Measurements from ENCODE around the gene BAIAP2.

Gene BAIAP2

DNA sequence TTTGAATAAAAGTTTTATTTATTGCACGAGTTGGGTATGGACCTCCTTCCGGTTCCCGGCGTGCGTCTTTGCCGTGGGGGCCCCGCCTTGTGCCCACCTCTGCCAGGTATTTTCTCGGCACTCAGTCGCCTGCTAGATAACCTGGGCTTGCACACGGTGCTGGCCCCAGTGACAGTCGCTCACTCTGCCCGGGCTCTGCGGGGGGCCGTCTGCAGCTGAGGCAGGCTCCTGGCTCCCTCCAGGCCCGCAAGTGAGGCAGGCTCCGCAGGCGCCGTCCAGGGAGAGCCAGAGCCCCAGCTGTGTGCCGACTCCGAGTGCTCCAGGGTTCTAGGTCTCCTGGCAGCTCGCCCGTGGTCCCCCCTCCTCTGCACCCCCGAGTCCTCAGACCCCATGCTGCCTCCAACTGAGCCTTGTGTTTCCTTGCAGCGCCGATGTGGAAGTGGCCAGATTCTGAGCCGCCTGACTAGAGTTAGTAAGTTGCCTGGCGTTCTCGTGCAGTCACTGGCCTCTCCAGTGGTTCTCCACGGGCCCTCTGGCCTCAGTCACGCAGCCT lies 75.6 kb downstream of the BAIAP2 start:
- TF ChIP-seq TCF12 (IDR thresholded peaks at IDR 0.05; ENCODE audit: low read depth) (no peak), EP300 (IDR thresholded peaks at IDR 0.05; ENCODE audit: borderline replicate concordance) (no peak)
- TF ChIP-seq, protein P1, sequence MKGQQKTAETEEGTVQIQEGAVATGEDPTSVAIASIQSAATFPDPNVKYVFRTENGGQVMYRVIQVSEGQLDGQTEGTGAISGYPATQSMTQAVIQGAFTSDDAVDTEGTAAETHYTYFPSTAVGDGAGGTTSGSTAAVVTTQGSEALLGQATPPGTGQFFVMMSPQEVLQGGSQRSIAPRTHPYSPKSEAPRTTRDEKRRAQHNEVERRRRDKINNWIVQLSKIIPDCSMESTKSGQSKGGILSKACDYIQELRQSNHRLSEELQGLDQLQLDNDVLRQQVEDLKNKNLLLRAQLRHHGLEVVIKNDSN (IDR thresholded peaks at IDR 0.05) = no peak

DNA sequence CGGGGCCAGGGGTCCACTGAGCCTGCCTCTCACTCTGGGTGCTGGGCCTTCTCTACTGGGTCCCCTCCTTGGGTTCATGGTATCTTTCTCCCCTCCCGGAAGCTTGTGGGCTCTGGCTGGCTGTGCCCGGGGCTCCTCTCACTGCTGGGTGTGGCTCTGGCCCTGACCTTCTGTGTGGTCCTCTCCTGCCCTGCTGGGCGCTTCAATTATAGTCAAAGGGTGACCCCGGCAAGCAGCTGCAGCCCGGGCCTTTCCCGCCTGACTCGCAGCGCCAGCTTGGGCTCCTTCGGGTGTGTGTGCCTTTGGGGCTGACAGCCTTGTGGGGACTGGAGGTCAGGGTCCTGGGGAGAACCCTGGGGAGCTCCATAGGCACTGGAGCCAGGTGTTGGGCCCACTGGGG lies 76.1 kb downstream of the BAIAP2 start:
- no peak for TF ChIP-seq TAF1 (IDR thresholded peaks at IDR 0.05; ENCODE audit: low read depth)
- no peak for TF ChIP-seq EP300 (IDR thresholded peaks at IDR 0.05; ENCODE audit: borderline replicate concordance)
- no peak for TF ChIP-seq ZBTB7A (IDR thresholded peaks at IDR 0.05; ENCODE audit: low read depth)

GRCh38 chr17:81112450-81112849 lies 77.5 kb downstream of the BAIAP2 start:
- TF ChIP-seq NFIC (IDR thresholded peaks at IDR 0.05) (no peak), YY1 (IDR thresholded peaks at IDR 0.05; ENCODE audit: low read depth) (no peak), FOXM1 (IDR thresholded peaks at IDR 0.05; ENCODE audit: borderline replicate concordance, low read depth) (no peak), ZBTB7A (IDR thresholded peaks at IDR 0.05; ENCODE audit: low read depth) (no peak), TCF12 (IDR thresholded peaks at IDR 0.05; ENCODE audit: low read depth) (no peak), REST (IDR thresholded peaks at IDR 0.05; ENCODE audit: low read depth) (no peak), CREB1 (IDR thresholded peaks at IDR 0.05; ENCODE audit: low read depth) (no peak), TAF1 (IDR thresholded peaks at IDR 0.05; ENCODE audit: low read depth) (no peak), MAX (IDR thresholded peaks at IDR 0.05) (no peak), RAD21 (IDR thresholded peaks at IDR 0.05; ENCODE audit: low read depth) (no peak), EGR1 (IDR thresholded peaks at IDR 0.05) (no peak), CEBPB (IDR thresholded peaks at IDR 0.05) (no peak), EP300 (IDR thresholded peaks at IDR 0.05; ENCODE audit: borderline replicate concordance) (no peak), TEAD4 (IDR thresholded peaks at IDR 0.05) (no peak)
- TF ChIP-seq, protein P1 (IDR thresholded peaks at IDR 0.05) = no peak

GRCh38 chr17:81113158-81113724 lies 78.3 kb downstream of the BAIAP2 start:
- TF ChIP-seq RAD21 (IDR thresholded peaks at IDR 0.05; ENCODE audit: low read depth) (no peak), TAF1 (IDR thresholded peaks at IDR 0.05; ENCODE audit: low read depth) (no peak), EP300 (IDR thresholded peaks at IDR 0.05; ENCODE audit: borderline replicate concordance) (no peak), NFIC (IDR thresholded peaks at IDR 0.05) (no peak), TEAD4 (IDR thresholded peaks at IDR 0.05) (no peak), REST (IDR thresholded peaks at IDR 0.05; ENCODE audit: low read depth) (no peak), EGR1 (IDR thresholded peaks at IDR 0.05) (no peak), FOXM1 (IDR thresholded peaks at IDR 0.05; ENCODE audit: borderline replicate concordance, low read depth) (no peak), ZBTB7A (IDR thresholded peaks at IDR 0.05; ENCODE audit: low read depth) (no peak), YY1 (IDR thresholded peaks at IDR 0.05; ENCODE audit: low read depth) (no peak), TCF12 (IDR thresholded peaks at IDR 0.05; ENCODE audit: low read depth) (no peak), CEBPB (IDR thresholded peaks at IDR 0.05) (no peak), CREB1 (IDR thresholded peaks at IDR 0.05; ENCODE audit: low read depth) (no peak), MAX (IDR thresholded peaks at IDR 0.05) (no peak)
- TF ChIP-seq, protein P1 (IDR thresholded peaks at IDR 0.05) = no peak

DNA sequence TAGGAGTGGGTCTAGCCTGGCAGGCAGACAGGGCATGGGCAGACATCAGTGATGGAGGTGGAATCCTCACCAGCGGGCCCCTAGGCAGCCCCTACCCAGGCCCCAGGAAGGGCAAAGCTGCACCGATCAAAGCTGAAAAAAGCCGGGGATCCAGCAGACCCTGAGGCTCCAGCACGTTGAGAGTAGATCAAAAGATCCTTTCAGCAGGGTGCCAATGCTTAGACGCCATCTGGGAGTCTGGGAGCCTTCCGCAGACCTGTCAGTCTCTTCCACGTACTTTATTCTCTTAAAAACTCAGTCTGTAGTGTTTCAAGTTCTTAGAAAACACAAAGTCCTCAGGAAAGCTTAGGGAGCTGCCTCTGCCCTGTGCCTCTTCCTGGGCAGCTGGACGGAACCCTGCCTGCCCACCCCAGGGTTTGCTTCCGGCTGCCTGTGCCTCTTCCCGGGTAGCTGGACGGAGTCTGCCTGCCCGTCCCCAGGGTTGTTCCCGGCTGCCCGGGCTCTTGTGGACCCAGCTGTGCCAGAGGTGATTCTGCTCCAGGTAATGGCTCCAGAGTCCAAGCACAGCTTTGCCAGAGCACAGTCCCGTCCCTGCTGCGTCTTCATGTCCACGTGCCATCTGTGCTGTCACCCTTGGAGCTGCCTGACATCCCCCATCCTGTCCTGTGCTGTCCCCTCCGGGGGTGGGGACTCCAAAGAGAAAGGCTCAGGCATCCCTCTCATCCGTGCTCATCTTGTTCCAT lies 79.6 kb downstream of the BAIAP2 start:
- TF ChIP-seq, protein P1 (IDR thresholded peaks at IDR 0.05) = no peak
- TF ChIP-seq TEAD4 (IDR thresholded peaks at IDR 0.05) = no peak
- no peak for TF ChIP-seq CREB1 (IDR thresholded peaks at IDR 0.05; ENCODE audit: low read depth)
- no peak for TF ChIP-seq REST (IDR thresholded peaks at IDR 0.05; ENCODE audit: low read depth)
- no peak for TF ChIP-seq YY1 (IDR thresholded peaks at IDR 0.05; ENCODE audit: low read depth)
- no peak for TF ChIP-seq FOXM1 (IDR thresholded peaks at IDR 0.05; ENCODE audit: borderline replicate concordance, low read depth)
- TF ChIP-seq MAX (IDR thresholded peaks at IDR 0.05) = no peak
- TF ChIP-seq RAD21 (IDR thresholded peaks at IDR 0.05; ENCODE audit: low read depth) = no peak
- TF ChIP-seq ZBTB7A (IDR thresholded peaks at IDR 0.05; ENCODE audit: low read depth) = no peak
- no peak for TF ChIP-seq CEBPB (IDR thresholded peaks at IDR 0.05)
- TF ChIP-seq NFIC (IDR thresholded peaks at IDR 0.05) = no peak
- TF ChIP-seq EP300 (IDR thresholded peaks at IDR 0.05; ENCODE audit: borderline replicate concordance) = no peak
- TF ChIP-seq EGR1 (IDR thresholded peaks at IDR 0.05) = no peak

All from Ishikawa (cell line).